ENCODE data around the gene OPCML.

GRCh38 chr11:133243832-133244231, 288.5 kb downstream of the OPCML start:
- TF ChIP-seq CTCF (IDR thresholded peaks at IDR 0.05; ENCODE audit: insufficient read depth, low read length, poor library complexity, severe bottlenecking), result no peak
- TF ChIP-seq EZH2phosphoT487 (conservative IDR thresholded peaks at IDR 0.05; ENCODE audit: low read length), result no peak
